HUES64 (cell line): ENCODE data around the gene CAPG.
"Not testable (repeated sequence)": the region's sequence is repeated elsewhere in the genome, so short reads cannot be mapped to it uniquely, and the experiment has no call there.

Experiments used
- H3K27ac ChIP-seq: 2 replicates; pipeline ENCODE4 v1.7.0; 2013; ENCODE audit warnings: low read depth, low read length, inconsistent platforms
- H3K27me3 ChIP-seq: 2 replicates; pipeline ENCODE4 v1.6.1; 2013; ENCODE audit warnings: mild to moderate bottlenecking, low read length; ENCODE audit not compliant: insufficient read depth
- H3K36me3 ChIP-seq: 2 replicates; pipeline ENCODE4 v1.6.1; 2013; ENCODE audit warnings: mild to moderate bottlenecking, low read length; ENCODE audit not compliant: insufficient read depth
- H3K4me1 ChIP-seq: 2 replicates; pipeline ENCODE4 v1.6.1; 2013; ENCODE audit warnings: mild to moderate bottlenecking, low read length, moderate library complexity; ENCODE audit not compliant: insufficient read depth
- H3K4me3 ChIP-seq: 2 replicates; pipeline ENCODE4 v1.5.1; 2013; ENCODE audit warnings: mild to moderate bottlenecking, low read length, moderate library complexity
- H3K9ac ChIP-seq: 2 replicates; pipeline ENCODE4 v1.6.1; 2013; ENCODE audit warnings: mild to moderate bottlenecking, low read depth, low read length
- H3K9me3 ChIP-seq: 2 replicates; pipeline ENCODE4 v1.6.1; 2013; ENCODE audit warnings: low read depth, low read length; ENCODE audit not compliant: insufficient read depth
- WGBS: fragments of 150-250, 120-280 bp; methylation state at CpG from one replicate; pipeline ENCODE4 v1.1.7; 2013; ENCODE audit warnings: missing lambda C conversion rate; 5-methylcytosine and 5-hydroxymethylcytosine counted together

Gene CAPG

DNA sequence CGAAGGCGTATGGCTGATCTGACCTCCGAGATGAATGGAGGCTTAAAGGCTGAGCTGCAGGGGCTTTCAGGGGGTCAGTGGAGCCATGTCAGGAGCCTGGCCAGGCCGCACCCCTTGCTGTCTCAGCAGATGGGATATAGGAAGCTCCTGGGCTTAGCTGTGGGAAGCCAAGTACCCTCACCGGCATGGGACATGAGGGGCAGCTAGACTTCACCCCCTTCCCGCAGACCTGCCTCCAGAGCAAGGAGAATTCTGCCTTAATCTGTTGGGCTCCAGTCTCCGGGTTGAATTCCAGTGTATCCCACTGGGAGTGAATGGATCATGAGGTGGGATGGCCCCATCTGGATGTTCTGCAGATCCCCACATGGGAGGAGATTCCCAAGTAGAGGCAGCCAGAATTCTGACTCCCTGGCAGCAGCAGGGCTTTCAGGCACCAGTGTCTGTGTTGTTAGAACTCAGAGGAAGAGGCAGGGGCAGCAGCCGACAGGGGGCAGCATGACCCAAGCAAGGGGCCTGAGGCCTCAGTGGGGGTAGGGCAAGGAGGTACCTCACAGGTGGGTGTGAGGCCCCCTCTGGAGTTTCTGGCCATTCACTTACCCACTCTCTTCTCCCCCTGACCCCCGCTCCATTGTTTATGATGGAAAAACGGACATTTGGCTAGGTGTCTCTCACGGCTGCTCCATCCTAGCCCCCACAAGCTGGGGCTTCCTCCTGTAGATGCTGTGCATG is 19.1 kb downstream of the CAPG start:
- H3K9ac ChIP-seq = no peak overlapping the region
- peaks cover 4% of the 10 kb centered on the region; the same call in 1 of the 2 replicates for H3K4me1 ChIP-seq
- 79% methylated on average over 11 of the region's 11 CpGs for WGBS
- no peaks in the 10 kb centered on the region for H3K9me3 ChIP-seq
- H3K36me3 ChIP-seq = peaks cover 3% of the 10 kb centered on the region; the same call in 1 of the 2 replicates
- no peaks in the 10 kb centered on the region for H3K27me3 ChIP-seq
- no peak overlapping the region for H3K27ac ChIP-seq
- H3K4me3 ChIP-seq = no peak overlapping the region

DNA sequence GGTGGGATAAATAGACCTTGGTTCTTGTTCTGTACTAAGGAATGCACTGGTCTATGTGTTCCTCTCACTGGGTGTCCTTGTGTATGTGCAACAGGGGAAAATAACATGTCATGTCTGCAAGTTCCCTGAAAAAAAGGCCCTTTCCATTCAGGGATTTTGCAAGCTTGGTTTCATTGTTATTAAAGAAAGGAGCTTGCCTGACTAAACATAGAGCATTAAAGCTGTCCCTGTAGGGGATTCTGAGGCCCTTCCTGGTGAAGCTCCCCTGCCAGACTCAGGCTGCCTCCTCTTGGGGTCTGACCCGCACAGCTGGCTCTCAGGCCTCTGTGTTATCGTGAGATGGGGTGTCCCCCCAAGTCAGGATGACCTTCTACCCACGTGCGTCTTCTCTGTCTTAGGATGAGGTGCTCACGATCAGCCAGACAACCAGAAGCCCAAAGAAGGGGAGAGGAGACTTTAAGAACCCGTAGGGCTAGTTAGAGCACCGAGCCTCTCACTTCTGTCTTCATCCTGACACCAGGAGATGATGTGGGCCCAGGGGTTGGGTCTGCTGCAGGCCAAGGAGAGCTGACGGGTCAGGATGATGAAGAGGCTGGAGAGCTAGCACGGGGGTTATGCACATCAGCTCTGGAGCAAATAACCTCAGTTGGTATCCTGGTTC is 21.2 kb downstream of the CAPG start:
- Histone ChIP-seq H3K36me3 (0 out of 2 replicates have a peak, but pooled peaks cover 3% of the 10 kb centered on the region), H3K4me3 (no peak overlapping the region), H3K9ac (no peak overlapping the region), H3K27me3 (no peaks in the 10 kb centered on the region), H3K27ac (no peak overlapping the region), H3K4me1 (peaks cover 8% of the 10 kb centered on the region; the same call in 1 of the 2 replicates), H3K9me3 (no peaks in the 10 kb centered on the region)
- WGBS = 91% methylated on average over 9 of the region's 9 CpGs

DNA sequence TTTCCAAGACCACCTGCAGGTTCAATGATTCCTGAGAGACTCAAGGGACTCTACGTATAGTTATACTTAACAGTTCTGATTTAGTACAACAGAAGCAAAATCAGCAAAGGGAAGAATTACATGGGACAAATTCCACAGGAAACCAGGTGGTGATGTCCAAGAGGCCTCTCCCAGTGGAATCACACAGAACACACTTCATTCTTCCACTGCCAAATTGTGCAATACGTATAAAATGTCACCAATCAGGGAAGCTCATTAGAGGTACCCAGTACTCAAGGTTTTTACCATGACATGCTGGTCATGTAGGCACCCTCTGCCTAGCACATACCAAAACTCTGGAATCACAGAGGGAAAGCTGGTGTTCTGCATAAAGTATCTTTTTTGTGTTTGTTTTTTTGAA is 22.4 kb downstream of the CAPG start:
- 94% methylated on average over 2 of the region's 2 CpGs for WGBS
- no peak overlapping the region for H3K9ac ChIP-seq
- H3K27ac ChIP-seq = no peak overlapping the region
- 0 out of 2 replicates have a peak, but pooled peaks cover 3% of the 10 kb centered on the region for H3K36me3 ChIP-seq
- H3K4me3 ChIP-seq = no peak overlapping the region
- H3K9me3 ChIP-seq = no peaks in the 10 kb centered on the region
- peaks cover 8% of the 10 kb centered on the region; the same call in 1 of the 2 replicates for H3K4me1 ChIP-seq
- H3K27me3 ChIP-seq = no peaks in the 10 kb centered on the region

DNA sequence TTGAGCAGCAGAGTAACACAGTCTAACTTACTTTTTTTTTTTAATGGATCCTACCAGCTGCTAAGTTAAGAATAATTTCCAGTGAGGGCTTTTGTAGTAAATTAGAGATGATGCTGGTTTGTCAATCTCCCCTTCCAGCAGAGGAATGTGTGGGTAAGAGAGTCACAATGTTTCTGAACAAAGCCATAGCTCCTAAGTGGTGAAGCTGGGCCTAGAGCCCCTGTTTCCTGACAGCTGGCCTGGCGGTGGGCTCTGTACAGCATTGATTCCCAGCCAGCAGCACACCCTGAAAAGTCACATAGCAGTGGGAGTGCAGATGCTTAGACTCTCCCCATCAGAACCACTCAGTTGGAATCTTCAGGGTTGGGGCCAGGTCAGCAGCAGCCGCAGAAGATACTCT is 24.4 kb downstream of the CAPG start:
- H3K9ac ChIP-seq = no peak overlapping the region
- H3K9me3 ChIP-seq = peaks cover 4% of the 10 kb centered on the region
- peaks cover 8% of the 10 kb centered on the region; the same call in 1 of the 2 replicates for H3K36me3 ChIP-seq
- H3K27ac ChIP-seq = no peak overlapping the region
- 92% methylated on average over 2 of the region's 2 CpGs for WGBS
- H3K4me1 ChIP-seq = peaks cover 4% of the 10 kb centered on the region; the same call in 1 of the 2 replicates
- no peaks in the 10 kb centered on the region for H3K27me3 ChIP-seq
- H3K4me3 ChIP-seq = no peak overlapping the region

DNA sequence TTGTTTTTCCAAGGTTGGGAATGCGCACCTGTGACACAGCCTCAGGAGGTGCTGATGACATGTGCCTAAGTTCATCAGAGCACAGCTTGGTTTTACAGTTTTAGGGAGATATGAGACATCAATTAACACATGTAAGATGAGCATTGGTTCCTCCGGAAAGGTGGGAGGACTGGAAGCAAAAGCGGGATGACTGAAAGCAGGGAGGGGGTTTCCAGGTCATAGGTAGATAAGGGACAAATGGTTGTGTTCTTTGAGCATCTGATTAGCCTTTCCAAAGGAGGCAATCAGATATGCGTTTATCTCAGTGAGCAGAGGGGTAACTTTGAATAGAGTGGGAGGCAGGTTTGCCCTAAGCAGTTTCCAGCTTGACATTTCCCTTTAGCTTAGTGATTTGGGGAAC is 26.3 kb downstream of the CAPG start:
- whole genome bisulfite sequencing = 69% methylated on average over 4 of the region's 4 CpGs
- no peak overlapping the region for H3K9ac ChIP-seq
- peaks cover 4% of the 10 kb centered on the region; the same call in 1 of the 2 replicates for H3K4me1 ChIP-seq
- H3K36me3 ChIP-seq = peaks cover 19% of the 10 kb centered on the region
- H3K4me3 ChIP-seq = no peak overlapping the region
- H3K27me3 ChIP-seq = no peaks in the 10 kb centered on the region
- no peak overlapping the region for H3K27ac ChIP-seq
- peaks cover 17% of the 10 kb centered on the region for H3K9me3 ChIP-seq

DNA sequence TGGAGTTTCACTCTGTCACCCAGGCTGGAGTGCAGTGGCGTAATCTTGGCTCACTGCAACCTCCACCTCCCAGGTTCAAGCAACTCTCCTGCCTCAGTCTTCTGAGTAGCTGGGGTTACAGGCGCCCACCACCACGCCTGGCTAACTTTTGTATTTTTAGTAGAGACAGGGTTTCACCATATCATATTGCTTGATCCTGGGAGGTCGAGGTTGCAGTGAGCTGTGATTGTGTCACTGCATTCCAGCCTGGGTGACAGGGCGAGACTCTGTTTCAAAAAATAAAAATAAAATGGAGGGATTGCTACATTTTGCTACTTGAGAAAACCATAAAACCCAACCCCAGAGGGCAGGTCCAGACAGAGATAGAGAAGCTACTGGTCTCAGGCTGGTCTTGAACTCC is 27.0 kb downstream of the CAPG start:
- H3K27me3 ChIP-seq, H3K4me3 ChIP-seq, H3K27ac ChIP-seq, H3K9ac ChIP-seq, H3K4me1 ChIP-seq: not testable (repeated sequence)
- WGBS = 94% methylated on average over 5 of the region's 5 CpGs
- peaks cover 17% of the 10 kb centered on the region for H3K9me3 ChIP-seq
- peaks cover 19% of the 10 kb centered on the region for H3K36me3 ChIP-seq

DNA sequence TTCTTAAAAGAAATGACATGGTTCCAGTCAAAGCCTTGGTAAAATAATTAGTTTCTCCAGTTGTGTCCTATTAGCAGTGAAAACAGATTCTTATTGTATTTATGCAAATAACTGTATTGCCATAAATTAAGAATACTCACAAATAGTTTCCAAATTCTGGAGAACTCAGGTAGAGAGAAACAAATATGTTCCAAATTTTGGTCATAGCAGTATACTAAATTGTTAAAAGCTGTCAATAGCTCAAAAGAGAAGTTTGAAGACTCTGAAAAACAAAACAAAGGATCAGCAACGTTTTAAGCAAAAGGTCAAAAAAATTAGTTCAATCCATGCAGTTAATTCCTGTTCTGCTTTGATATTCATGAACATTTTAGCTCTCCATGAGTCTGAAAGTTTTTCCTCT is 30.1 kb downstream of the CAPG start:
- Histone ChIP-seq H3K27ac (no peak overlapping the region), H3K9ac (no peak overlapping the region), H3K9me3 (peaks cover 17% of the 10 kb centered on the region), H3K36me3 (peaks cover 16% of the 10 kb centered on the region), H3K4me3 (no peak overlapping the region), H3K4me1 (no peaks in the 10 kb centered on the region), H3K27me3 (no peaks in the 10 kb centered on the region)
- WGBS = 88% methylated on average over 1 of the region's 1 CpG

DNA sequence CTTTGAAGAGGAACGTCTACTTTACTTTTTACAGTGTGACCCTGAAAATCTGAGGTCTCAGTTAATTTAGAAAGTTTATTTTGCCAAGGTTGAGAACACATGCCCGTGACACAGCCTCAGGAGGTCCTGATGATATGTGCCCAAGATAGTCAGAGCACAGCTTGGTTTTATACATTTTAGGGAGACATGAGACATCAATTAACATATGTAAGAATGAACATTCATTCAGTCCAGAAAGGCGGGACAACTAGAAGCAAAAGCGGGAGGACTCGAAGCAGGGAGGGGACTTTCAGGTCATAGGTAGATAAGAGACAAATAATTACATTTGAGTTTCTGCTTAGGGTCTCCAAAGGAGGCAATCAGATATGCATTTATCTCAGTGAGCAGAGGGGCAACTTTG is 31.9 kb downstream of the CAPG start:
- Histone ChIP-seq H3K4me3 (no peak overlapping the region), H3K27ac (no peak overlapping the region), H3K9ac (no peak overlapping the region), H3K36me3 (peaks cover 16% of the 10 kb centered on the region), H3K27me3 (no peaks in the 10 kb centered on the region), H3K4me1 (no peaks in the 10 kb centered on the region), H3K9me3 (peaks cover 17% of the 10 kb centered on the region)
- 98% methylated on average over 5 of the region's 5 CpGs for WGBS

DNA sequence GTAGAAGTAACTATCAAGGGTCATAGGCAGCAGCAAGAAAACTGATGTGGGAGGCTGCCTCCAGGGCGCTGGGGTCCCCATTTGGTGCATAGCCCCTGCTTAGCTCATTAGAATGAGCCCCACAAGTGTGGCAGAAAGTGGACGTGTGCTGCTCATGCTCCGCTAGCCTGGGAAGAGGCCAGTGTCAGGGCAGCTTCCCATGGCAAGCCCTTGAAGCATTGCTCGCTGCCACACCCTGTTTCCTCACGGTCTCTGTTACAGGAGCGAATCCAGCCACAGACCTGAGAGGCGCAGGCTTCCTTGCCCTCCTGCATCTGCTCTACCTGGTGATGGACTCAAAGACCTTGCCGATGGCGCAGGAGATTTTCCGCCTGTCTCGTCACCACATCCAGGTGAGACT is 33.1 kb downstream of the CAPG start:
- Histone ChIP-seq H3K9ac (no peak overlapping the region), H3K4me1 (no peaks in the 10 kb centered on the region), H3K36me3 (peaks cover 16% of the 10 kb centered on the region), H3K27ac (no peak overlapping the region), H3K27me3 (no peaks in the 10 kb centered on the region), H3K9me3 (peaks cover 17% of the 10 kb centered on the region), H3K4me3 (no peak overlapping the region)
- WGBS = 94% methylated on average over 11 of the region's 11 CpGs

DNA sequence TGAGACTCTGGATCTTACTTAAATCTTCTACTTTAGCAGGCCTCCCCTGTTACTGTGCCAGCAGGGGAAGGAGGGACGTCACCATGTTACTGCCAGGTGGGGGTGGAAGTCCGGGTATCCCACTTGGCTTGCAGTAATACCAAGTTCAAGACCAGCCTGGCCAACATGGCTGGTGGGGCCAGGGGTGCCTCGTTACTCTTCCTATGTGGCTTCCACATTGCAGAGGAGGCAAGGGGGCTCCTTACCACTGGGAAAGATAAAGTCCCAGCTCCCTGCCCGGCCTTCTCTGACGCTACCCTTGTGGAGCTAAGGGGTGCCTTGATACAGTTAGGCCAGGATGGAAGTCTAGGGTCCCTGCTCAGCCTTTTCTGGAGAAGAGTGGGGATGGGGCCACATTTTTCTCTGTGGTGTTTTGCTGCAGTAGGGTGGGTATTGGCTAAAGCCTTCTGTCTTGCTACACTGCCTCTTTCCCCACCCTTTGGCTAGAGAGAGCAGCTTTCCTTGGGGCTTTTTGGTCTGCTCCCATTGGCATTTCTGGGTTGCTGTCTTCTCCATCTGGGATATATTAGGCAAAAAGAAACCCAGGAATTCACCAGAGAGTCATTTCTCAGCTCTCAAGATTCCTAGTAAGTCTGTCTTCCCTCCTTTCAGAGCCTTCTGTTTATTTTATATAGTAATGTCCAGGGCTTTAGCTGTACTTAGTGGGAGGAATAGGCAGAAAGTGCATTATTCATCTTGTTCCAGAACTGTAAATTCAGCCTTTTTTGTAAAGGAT is 33.7 kb downstream of the CAPG start:
- H3K4me1 ChIP-seq = no peaks in the 10 kb centered on the region
- no peak overlapping the region for H3K4me3 ChIP-seq
- WGBS = 90% methylated on average over 5 of the region's 5 CpGs
- H3K9me3 ChIP-seq = peaks cover 17% of the 10 kb centered on the region
- H3K9ac ChIP-seq = no peak overlapping the region
- H3K36me3 ChIP-seq = peaks cover 16% of the 10 kb centered on the region
- H3K27me3 ChIP-seq = no peaks in the 10 kb centered on the region
- no peak overlapping the region for H3K27ac ChIP-seq

DNA sequence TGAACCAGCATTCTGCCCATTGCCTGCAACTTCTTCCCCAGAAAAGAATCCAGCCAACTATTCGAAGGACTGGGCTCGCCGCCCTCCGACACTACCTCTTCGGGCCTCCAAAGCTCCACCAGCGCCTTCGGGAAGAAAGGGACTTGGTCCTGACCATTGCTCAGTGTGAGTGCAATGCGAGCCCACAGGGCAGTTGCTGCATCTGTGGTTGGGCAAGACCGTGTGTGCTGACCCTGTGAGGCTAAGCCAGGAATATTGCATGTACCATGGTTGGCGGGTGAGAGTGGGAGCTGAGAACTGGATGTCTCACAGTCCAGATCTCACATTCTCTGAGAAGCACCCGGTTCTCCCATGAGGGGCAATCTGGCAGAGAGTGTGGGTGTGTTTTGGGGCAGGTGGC is 39.1 kb downstream of the CAPG start:
- no peak overlapping the region for H3K27ac ChIP-seq
- no peak overlapping the region for H3K4me3 ChIP-seq
- peaks cover 2% of the 10 kb centered on the region; the same call in 1 of the 2 replicates for H3K36me3 ChIP-seq
- no peaks in the 10 kb centered on the region for H3K4me1 ChIP-seq
- WGBS = 94% methylated on average over 11 of the region's 11 CpGs
- H3K27me3 ChIP-seq = no peaks in the 10 kb centered on the region
- H3K9ac ChIP-seq = no peak overlapping the region
- no peaks in the 10 kb centered on the region for H3K9me3 ChIP-seq
